Loucy (cell line): Measurements from ENCODE around the gene PRKAR1A.

Source experiments
- H2AFZ ChIP-seq: fragments of 200-600 bp; sonication (generic); 2 replicates; pipeline ENCODE4 v1.6.0; 2016; ENCODE audit warnings: antibody characterized with exemption, mild to moderate bottlenecking, low read length, moderate library complexity
- H3F3A ChIP-seq: fragments of 200-600 bp; 2 replicates; pipeline ENCODE4 v1.6.0; 2016; ENCODE audit warnings: antibody characterized with exemption, low read depth, mild to moderate bottlenecking
- H3K27me3 ChIP-seq: fragments of 200-600 bp; sonication (generic); 2 replicates; pipeline ENCODE4 v1.6.1; 2014; ENCODE audit warnings: low read length, mild to moderate bottlenecking; ENCODE audit not compliant: insufficient read depth, poor library complexity, severe bottlenecking
- H3K36me3 ChIP-seq: fragments of 200-600 bp; sonication (generic); 2 replicates; pipeline ENCODE4 v1.6.1; 2016; ENCODE audit warnings: low read length; ENCODE audit not compliant: insufficient read depth
- H3K4me1 ChIP-seq: fragments of 200-600 bp; sonication (generic); 2 replicates; pipeline ENCODE4 v1.5.1; 2014; ENCODE audit warnings: low read length, mild to moderate bottlenecking; ENCODE audit not compliant: insufficient read depth, poor library complexity, severe bottlenecking
- H3K4me2 ChIP-seq: fragments of 200-600 bp; sonication (generic); 2 replicates; pipeline ENCODE4 v1.6.0; 2014; ENCODE audit warnings: antibody characterized with exemption, low read length, low read depth, mild to moderate bottlenecking; ENCODE audit not compliant: poor library complexity, severe bottlenecking
- H3K4me3 ChIP-seq: fragments of 200-600 bp; sonication (generic); 2 replicates; pipeline ENCODE4 v1.5.1; 2014; ENCODE audit warnings: low read length, mild to moderate bottlenecking, mixed read lengths; ENCODE audit not compliant: poor library complexity, severe bottlenecking
- H3K79me2 ChIP-seq: fragments of 200-600 bp; sonication (generic); 2 replicates; pipeline ENCODE4 v1.6.1; 2014; ENCODE audit warnings: low read length; ENCODE audit not compliant: insufficient read depth
- H3K9ac ChIP-seq: fragments of 200-600 bp; sonication (generic); 2 replicates; pipeline ENCODE4 v1.6.0; 2014; ENCODE audit warnings: mild to moderate bottlenecking, low read depth, low read length, moderate library complexity; ENCODE audit not compliant: poor library complexity, severe bottlenecking
- H3K9me2 ChIP-seq: fragments of 200-600 bp; sonication (generic); replicated peaks from 2 replicates; pipeline ENCODE4 v1.6.1; 2016; ENCODE audit warnings: low read depth, low read length, mixed read lengths
- H3K9me3 ChIP-seq: fragments of 200-600 bp; sonication (generic); 2 replicates; pipeline ENCODE4 v1.6.1; 2014; ENCODE audit warnings: mild to moderate bottlenecking, antibody characterized with exemption, low read length, low read depth; ENCODE audit not compliant: insufficient read depth
- H4K20me1 ChIP-seq: fragments of 200-600 bp; sonication (generic); 2 replicates; pipeline ENCODE4 v1.6.0; 2014; ENCODE audit warnings: antibody characterized with exemption, low read length, mild to moderate bottlenecking; ENCODE audit not compliant: insufficient read depth, poor library complexity, severe bottlenecking
- EZH2phosphoT487 ChIP-seq: fragments of 200-600 bp; IDR thresholded peaks from 2 replicates; pipeline ENCODE4 v1.6.1; 2018; ENCODE audit warnings: antibody characterized with exemption, mild to moderate bottlenecking, moderate library complexity, borderline replicate concordance
- TF ChIP-seq, protein P1 (sequence below): fragments of 200-600 bp; sonication (generic); conservative IDR thresholded peaks from 2 replicates; pipeline ENCODE4 v1.5.1; 2014; ENCODE audit warnings: mild to moderate bottlenecking, antibody characterized with exemption, low read length

PRKAR1A gene

DNA sequence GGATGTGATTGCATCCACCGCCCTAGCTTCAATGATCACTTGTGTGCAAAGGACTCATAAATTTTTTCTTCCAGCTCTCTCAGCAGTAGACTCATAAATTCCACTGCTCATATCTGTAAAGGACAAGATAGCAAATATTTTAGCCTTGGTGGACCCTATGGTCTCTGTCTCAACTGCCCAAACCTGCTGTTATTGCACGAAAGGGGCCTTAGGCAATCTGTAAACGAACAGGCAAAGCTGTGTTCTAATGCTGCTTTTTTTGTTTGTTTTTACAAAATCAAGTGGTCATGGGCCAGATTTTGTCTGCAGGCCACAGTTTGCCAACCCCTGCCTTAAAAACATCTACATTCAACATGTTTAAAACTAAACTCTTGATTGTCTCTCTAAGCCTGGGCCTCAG lies 54.8 kb downstream of the PRKAR1A start:
- no peak overlapping the region for H3K4me2 ChIP-seq
- H3K9ac ChIP-seq, result no peak overlapping the region
- H3F3A ChIP-seq, result no peaks in the 10 kb centered on the region
- no peaks in the 10 kb centered on the region for H4K20me1 ChIP-seq
- no peaks in the 10 kb centered on the region for H3K79me2 ChIP-seq
- no peak overlapping the region for H2AFZ ChIP-seq
- H3K9me3 ChIP-seq, result no peaks in the 10 kb centered on the region
- H3K9me2 ChIP-seq, result no peaks in the 10 kb centered on the region
- H3K4me3 ChIP-seq, result no peak overlapping the region
- TF ChIP-seq EZH2phosphoT487, result no peak
- TF ChIP-seq, protein P1, sequence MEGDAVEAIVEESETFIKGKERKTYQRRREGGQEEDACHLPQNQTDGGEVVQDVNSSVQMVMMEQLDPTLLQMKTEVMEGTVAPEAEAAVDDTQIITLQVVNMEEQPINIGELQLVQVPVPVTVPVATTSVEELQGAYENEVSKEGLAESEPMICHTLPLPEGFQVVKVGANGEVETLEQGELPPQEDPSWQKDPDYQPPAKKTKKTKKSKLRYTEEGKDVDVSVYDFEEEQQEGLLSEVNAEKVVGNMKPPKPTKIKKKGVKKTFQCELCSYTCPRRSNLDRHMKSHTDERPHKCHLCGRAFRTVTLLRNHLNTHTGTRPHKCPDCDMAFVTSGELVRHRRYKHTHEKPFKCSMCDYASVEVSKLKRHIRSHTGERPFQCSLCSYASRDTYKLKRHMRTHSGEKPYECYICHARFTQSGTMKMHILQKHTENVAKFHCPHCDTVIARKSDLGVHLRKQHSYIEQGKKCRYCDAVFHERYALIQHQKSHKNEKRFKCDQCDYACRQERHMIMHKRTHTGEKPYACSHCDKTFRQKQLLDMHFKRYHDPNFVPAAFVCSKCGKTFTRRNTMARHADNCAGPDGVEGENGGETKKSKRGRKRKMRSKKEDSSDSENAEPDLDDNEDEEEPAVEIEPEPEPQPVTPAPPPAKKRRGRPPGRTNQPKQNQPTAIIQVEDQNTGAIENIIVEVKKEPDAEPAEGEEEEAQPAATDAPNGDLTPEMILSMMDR, result no peak
- H3K4me1 ChIP-seq, result no peaks in the 10 kb centered on the region
- no peaks in the 10 kb centered on the region for H3K27me3 ChIP-seq
- H3K36me3 ChIP-seq, result no peaks in the 10 kb centered on the region

- H3K9me2 ChIP-seq, result no peaks in the 10 kb centered on the region
- no peaks in the 10 kb centered on the region for H3K9me3 ChIP-seq
- no peaks in the 10 kb centered on the region for H3K4me1 ChIP-seq
- no peaks in the 10 kb centered on the region for H3K36me3 ChIP-seq
- H3F3A ChIP-seq, result no peaks in the 10 kb centered on the region
- H3K9ac ChIP-seq, result no peak overlapping the region
- no peaks in the 10 kb centered on the region for H4K20me1 ChIP-seq
- no peak for TF ChIP-seq EZH2phosphoT487
- TF ChIP-seq, protein P1, result no peak
- no peak overlapping the region for H3K4me2 ChIP-seq
- no peak overlapping the region for H2AFZ ChIP-seq
- no peaks in the 10 kb centered on the region for H3K27me3 ChIP-seq
- no peaks in the 10 kb centered on the region for H3K79me2 ChIP-seq
- no peak overlapping the region for H3K4me3 ChIP-seq
Measured at GRCh38 chr17:68567581-68567980, 55.4 kb downstream of the PRKAR1A start.

- Histone ChIP-seq H3K36me3 (no peaks in the 10 kb centered on the region), H3K4me3 (no peak overlapping the region), H3K9ac (no peak overlapping the region), H4K20me1 (no peaks in the 10 kb centered on the region), H3K27me3 (no peaks in the 10 kb centered on the region), H3K79me2 (no peaks in the 10 kb centered on the region), H3K9me2 (no peaks in the 10 kb centered on the region), H3F3A (no peaks in the 10 kb centered on the region), H3K4me1 (no peaks in the 10 kb centered on the region), H3K4me2 (no peak overlapping the region), H2AFZ (no peak overlapping the region), H3K9me3 (no peaks in the 10 kb centered on the region)
- TF ChIP-seq, protein P1, result no peak
- TF ChIP-seq EZH2phosphoT487, result no peak
Measured at GRCh38 chr17:68568581-68568980, 56.4 kb downstream of the PRKAR1A start.
